HG03565 (cell line): ENCODE measurements around the gene ODAD3.
"Not testable (repeated sequence)": the region's sequence is repeated elsewhere in the genome, so short reads cannot be mapped to it uniquely, and the experiment has no call there.

Source experiments
- ATAC-seq: cut with Tn5 transposase; IDR thresholded peaks from one replicate; pipeline ENCODE4 v1.9.1; 2021; ENCODE audit warnings: mild to moderate bottlenecking, moderate library complexity; ENCODE audit not compliant: unreplicated experiment

ODAD3 gene

DNA sequence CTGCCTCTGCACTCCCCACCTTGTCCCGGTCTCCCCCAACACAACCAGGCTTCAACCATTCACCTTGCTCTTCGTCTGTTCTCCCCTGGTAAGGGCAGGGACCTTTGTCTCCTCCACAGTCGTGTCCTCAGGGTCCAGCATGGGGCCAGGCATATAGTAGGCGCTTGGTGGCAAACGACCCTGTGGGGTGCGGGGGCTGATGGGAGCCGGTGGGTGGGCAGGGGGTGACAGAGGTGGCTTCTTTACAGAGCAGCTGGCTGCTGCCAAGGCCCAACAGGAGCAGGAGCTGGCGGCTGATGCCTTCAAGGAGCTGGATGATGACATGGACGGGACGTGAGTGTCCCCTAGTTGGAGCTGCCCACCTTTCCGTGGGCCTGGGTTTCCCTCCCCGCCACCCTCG lies 10.2 kb upstream of the ODAD3 start:
- ATAC-seq = no peak

- ATAC-seq = no peak
These were observed 9.1 kb upstream of the ODAD3 start for GRCh38 chr19:11444059-11444458.

GRCh38 chr19:11437955-11438354 lies 3.0 kb upstream of the ODAD3 start:
- ATAC-seq = no peak

DNA sequence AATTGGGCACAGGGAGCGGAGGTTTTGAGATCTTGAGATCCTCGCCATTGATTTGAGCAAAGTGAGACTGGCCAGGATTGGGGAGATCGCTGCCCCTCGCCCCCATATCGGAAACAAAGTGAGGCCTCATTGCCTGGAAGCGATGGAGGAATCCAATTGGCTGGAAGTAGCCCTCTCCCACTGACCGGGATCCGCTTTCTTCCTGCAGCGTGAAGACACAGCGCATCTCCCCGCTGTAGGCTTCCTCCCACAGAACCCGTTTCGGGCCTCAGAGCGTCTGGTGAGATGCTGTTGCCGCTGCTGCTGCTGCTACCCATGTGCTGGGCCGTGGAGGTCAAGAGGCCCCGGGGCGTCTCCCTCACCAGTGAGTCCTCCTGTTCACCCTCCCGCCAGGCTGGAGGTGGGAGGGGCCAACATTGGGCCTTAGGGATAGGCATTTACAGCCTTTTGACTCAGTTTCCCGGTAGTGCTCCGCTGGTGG lies 952 bp upstream of the ODAD3 start:
- no peak for ATAC-seq

- ATAC-seq = no peak
These were observed 241 bp downstream of the ODAD3 start for GRCh38 chr19:11434703-11435056.

DNA sequence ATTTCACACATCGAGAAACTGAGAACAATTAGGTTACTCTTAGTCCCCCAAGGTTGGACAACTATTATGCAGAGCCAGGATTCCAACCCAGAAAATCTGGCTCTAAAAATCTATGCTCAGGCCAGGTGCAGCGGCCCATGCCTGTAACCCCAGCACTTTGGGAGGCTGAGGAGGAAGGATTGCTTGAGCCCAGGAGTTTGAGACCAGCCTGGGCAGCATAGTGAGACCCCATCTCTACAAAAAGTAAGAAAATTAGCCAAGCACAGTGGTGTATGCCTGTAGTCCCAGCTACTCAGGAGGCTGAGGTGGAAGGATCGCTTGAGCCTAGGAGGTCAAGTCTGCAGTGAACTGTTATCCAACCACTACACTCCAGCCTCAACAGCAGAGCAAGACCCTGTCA lies 1.4 kb downstream of the ODAD3 start:
- ATAC-seq = not testable (repeated sequence)

GRCh38 chr19:11426656-11427055 lies 8.3 kb downstream of the ODAD3 start:
- no peak for ATAC-seq

GRCh38 chr19:11425719-11426457 lies 9.0 kb downstream of the ODAD3 start:
- ATAC-seq = no peak

DNA sequence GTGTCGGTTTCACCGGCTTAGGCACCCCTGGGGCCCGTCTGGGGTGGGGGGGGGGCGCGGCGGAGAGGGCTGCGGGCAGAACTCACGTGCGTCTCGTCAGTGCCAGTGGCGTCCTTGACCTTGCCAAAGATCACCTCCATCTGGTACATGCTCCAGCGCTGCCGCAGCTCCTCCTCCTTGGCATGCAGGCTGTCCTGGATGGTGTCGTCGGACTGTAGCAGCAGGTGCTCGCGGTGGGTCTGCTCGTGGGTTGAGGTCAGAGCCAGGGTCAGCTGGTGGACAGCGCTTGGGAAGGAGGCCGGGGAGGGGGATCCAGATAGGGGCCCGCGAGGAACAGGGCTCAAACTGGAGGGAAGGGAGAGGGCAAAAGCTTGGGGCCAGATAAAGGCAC lies 11.1 kb downstream of the ODAD3 start:
- no peak for ATAC-seq

DNA sequence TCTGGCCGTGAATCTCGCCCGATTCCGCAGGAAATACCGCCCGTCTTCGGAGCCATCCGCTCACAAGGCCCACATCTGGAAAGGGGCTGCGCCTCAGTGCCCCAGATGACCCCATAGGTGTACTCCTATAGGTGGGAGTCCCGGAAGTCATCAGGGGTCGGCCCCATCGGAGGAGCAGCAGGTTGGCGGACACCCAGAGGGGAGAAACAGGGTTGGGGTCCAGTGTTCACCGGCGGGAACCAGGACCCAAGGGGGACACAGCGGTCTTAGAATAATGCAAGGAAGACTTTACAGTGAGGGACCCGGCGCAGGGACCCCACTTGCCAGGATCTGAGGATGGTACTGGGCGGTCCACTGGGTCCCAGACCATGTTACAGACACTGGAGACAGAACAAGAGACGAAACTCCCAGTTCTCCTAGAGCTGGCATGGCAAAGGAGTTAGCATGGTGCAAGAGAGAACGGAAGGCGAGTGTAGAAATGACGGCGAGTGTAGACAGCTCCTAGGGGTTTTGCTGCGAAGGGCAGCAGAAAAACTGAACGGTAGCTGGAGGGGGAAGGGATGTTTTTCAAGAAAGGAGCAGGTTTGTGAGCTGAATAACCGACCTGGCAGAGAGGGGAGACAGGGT lies 11.6 kb downstream of the ODAD3 start:
- no peak for ATAC-seq

DNA sequence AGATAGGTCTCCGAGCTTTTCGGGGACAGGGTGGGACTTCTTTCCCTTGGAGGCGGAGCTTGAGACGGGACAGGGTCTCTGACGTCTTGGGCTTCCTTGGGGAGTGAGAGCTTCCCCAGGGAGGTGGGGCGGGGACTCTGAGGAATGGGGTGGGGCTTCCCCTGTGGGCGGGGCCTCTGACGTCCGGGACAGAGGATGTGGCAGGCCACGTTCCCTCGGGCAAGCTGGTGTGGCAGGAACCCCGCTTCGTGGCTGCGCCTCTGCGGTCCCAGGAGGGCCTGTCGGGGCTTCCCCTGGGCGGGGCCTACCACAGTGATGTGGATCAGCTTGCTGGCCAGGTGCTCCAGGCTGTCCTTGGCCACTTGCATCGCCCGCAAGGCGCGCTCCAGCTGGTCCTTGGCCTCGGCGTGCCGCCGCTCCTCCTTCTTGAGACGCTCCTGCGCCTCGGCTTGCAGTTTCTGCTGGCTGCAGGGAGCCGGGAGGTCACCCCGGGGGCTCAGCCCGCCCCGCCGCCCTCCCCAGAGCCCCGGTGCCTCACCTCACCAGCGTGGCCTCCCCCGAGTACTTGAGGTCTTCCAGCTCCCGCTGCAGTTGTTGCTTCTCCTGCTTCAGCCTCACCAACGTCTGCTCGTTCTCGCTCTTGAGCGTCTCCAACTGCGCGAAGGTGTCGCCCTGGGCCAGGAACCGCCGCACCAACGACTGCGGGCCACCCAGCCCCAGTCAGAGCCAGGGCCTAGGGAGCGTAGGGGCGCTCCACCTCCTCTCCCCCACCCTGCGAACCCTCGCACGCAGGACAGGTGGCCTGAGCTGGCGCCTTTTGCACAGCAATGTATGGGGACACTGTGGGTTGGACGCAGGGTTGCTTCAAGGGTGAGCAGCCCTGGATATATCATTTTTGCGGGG lies 12.5 kb downstream of the ODAD3 start:
- ATAC-seq = peak; percentile 46

DNA sequence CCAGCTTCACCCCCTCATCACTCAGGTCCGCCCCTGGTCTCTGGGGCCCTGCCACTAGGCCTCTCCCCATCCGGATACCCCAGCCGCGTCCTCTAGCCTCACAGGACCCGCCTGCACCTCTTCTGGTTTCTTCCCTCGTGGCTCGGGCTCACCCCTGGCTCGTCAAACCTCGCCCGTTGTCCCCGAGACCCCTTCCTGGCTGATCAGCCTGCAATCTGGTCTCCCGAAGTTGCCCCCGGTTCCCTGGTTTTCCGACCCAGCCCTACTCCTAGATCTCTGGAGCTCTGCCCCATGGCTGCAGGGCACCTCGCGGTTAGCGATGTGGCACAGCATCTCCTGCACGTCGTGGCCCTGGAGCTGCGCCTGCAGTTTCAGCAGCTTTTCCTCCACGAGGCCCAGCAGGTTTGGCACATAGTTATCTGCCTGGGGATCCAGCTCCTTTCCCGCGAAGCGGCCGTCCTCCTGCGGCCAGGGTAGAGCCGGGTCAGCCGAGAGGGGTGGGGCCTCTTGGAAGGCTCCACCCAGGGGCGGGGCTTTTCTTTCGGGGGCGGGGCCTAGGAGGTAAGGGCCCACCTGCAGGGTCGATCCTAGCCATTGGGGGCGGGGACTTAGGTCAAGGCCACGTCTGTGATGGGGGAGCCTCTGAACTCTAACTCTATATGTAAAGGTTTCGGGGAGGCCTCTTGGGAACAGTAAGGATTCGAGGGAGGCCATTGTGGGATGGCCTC lies 13.4 kb downstream of the ODAD3 start:
- ATAC-seq = no peak

DNA sequence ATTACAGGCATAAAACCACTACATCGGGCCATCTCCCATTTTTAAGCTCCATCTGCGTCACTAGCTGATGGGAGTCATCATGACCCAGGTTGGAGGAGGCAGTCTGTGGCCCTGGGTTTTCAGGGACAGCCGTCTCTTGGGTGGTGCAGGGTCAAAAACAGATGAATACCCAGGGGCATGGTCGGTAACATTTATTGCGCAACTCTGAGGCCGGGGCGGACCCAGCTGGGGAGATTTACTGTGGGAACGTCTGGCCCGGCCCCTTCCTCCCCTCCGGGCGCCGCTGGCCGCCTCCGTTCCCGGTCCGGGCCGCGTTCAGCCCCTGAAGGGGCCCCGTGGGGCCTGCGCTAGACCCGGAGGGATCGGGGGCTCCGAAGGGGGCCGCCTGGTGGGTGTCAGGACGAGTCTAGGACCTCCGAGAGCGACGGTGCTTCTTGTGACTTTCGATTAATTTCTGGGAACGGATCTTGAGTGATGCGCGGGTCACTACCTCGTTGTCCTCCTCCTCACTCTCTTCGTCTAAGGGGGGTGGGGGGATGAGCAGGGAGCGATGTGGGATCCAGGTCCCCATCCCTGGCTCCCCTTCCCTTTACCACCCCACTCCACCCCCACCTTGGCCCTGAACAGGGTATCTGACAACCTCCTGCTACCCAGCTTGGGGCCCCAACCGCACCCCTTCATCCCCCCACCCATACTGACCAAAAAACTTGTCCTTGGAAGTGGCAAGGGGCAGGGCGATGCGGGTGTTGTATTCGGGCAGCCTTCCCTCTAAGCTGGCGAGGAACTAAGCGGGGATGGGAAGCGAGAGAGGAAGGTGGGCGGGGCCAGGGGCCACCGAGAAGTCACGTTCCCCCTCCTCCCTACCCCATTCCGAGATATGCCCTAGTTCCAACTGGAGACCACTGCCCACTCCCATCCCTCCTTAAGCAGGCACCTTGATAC lies 14.2 kb downstream of the ODAD3 start:
- no peak for ATAC-seq

- ATAC-seq = no peak
These were observed 16.1 kb downstream of the ODAD3 start, which contains the start of gene RGL3 for GRCh38 chr19:11418549-11419506. TSS of gene RGL3 (minus strand) at chr19:11419314. CDS start at chr19:11419278, 36 bp downstream.

DNA sequence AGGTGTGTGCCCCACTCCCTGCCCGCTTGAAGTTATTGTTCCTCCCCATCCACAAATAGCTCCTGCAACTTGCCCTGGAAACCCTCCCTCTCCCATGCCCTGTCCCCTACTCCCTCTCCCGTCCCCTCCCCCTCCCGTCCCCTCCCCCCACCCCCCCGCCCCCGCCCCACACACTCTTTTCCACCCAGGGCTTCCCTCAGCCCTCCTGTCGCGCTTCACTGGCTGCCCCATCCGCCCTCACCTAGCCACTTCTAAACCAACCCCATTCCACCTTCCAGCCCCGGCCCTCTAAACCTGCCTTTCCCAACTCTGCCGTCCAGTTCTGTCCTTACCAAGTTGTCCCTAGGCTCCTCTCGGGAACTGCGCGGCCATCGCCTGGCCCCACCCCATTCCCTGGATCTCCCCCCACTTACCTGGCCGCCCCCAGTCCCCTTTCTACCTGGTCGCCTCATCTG lies 16.8 kb downstream of the ODAD3 start:
- no peak for ATAC-seq

DNA sequence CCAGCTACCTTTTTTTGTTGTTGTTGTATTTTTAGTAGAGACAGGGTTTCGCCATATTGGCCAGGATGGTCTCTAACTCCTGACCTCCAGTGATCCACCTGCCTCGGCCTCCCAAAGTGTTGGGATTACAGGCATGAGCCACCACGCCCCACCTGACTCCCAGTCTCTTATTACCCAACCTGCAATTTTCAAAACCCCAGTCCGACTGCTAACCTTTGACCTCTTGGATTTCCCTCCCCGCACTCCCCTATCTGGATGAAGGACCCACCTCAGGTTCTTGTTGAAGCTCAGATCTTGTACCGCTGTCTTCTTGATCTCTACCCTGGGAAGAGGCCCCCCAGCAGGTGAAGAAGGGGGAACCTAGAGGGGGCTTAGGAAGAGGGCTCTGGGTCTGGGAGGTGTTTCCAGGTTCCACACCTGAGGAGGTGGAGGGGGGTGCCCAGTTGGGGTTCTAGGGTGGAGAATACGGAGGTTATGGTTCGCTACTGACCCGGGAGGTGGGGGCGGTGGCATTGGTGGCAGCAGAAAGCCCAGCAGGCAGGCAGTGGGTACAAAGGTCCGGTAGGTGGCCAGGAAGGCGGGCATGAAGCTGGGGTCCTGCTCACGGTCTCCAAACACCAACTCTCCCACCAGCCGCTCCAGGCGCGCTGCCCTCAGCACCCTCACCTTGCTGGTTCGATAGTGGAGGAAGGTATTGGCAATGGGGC lies 18.4 kb downstream of the ODAD3 start:
- ATAC-seq = no peak

DNA sequence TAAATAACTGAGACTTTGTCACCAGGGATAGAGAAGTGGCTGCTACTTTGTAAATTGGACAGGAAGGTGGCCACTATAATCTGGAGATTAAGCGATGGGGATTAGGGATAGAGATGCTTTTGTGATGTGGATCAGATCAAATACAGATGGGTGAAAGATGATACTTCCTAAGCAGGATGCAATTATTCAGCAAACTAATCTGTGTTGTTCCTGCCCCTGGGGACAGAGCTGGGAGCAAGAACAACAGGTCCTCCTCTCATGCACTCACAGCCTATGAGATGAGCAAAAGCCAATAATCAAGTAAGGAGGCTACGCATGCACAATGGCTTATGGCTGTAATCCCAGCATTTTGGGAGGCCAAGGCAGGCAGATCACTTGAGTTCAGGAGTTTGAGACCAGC lies 20.4 kb downstream of the ODAD3 start:
- no peak for ATAC-seq

- ATAC-seq = no peak
These were observed 24.2 kb downstream of the ODAD3 start for GRCh38 chr19:11410682-11411081.
